Breast epithelium (tissue), 4 donors: ENCODE data around the gene CIPC. TPM values are rescaled to one million over a fixed set of nuclear protein-coding genes. Genes with fewer than 3 reads are reported as not detected.

Experiments used
- DNase-seq, 2 donors: peaks; one replicate each; pipeline ENCODE4 v3.0.0-alpha.2; 2019; ENCODE audit warnings: low spot score in 2 of 2
- H3K27ac ChIP-seq, 2 donors: fragments of 200-600 bp; sonication (generic) in 1 of 2; one replicate each; pipeline ENCODE4 v1.5.1; 2016 to 2019; ENCODE audit warnings: mild to moderate bottlenecking in 1 of 2
- H3K27me3 ChIP-seq, 2 donors: fragments of 200-600 bp; sonication (generic) in 1 of 2; one replicate each; pipeline versions ENCODE4 v1.5.1 to v1.6.0; 2017 to 2019; ENCODE audit warnings: control low read depth in 1 of 2, mild to moderate bottlenecking in 1 of 2
- H3K36me3 ChIP-seq: fragments of 200-600 bp; one replicate; pipeline ENCODE4 v1.5.1; 2019
- H3K4me1 ChIP-seq, 2 donors: fragments of 200-600 bp; sonication (generic); one replicate each; pipeline ENCODE4 v1.5.1; 2016 to 2019; ENCODE audit warnings: control low read depth in 1 of 2
- H3K4me3 ChIP-seq, 3 donors: fragments of 200-600 bp; sonication (generic); 1 replicate in 2 of 3; 2 replicates in 1 of 3; pipeline ENCODE4 v1.5.1; 2016 to 2019; ENCODE audit warnings: mild to moderate bottlenecking in 3 of 3, moderate library complexity in 2 of 3
- H3K9me3 ChIP-seq, 2 donors: fragments of 200-600 bp; sonication (generic) in 1 of 2; one replicate each; pipeline ENCODE4 v1.5.1; 2016 to 2019; ENCODE audit warnings: control low read depth in 1 of 2
- CTCF ChIP-seq, 3 donors: fragments of 450-650 bp; IDR thresholded peaks; one replicate each; pipeline ENCODE4 v1.5.1; 2016 to 2017; ENCODE audit warnings: antibody characterized with exemption in 3 of 3, mild to moderate bottlenecking in 3 of 3, moderate library complexity in 3 of 3
- POLR2A ChIP-seq: fragments of 450-650 bp; IDR thresholded peaks from one replicate; pipeline ENCODE4 v1.6.1; 2016; ENCODE audit warnings: antibody characterized with exemption, mild to moderate bottlenecking, moderate library complexity
- POLR2AphosphoS5 ChIP-seq, 3 donors: sonication (generic); formaldehyde crosslinking; IDR thresholded peaks; one replicate each; pipeline ENCODE4 v1.6.1; 2017; ENCODE audit warnings: antibody characterized with exemption in 3 of 3
- intact Hi-C: fragments of 100-400 bp; cut with DNase I; formaldehyde crosslinking; loops from one replicate; pipeline ENCODE4 v1.15.1; 2023; ENCODE audit warnings: low total_unique reads
- total RNA-seq, 3 donors: library from RNA; depleted of rRNA; stranded (reverse); fragments of >200 nt; gene quantifications; one replicate each; pipeline ENCODE4 v1.1.0, GENCODE V29; 2016

The CIPC gene
- total RNA-seq, 3 donors from 2014 or later, result 40.6 to 64.8 (median 50.7) TPM

- Histone ChIP-seq H3K4me1 (peaks cover 13 to 14% of the 10 kb centered on the region in 2 donors), H3K9me3 (no peaks in the 10 kb centered on the region), H3K27me3 (no peaks in the 10 kb centered on the region), H3K27ac (peak overlapping the region; percentile 54 to 88), H3K36me3 (no peaks in the 10 kb centered on the region), H3K4me3 (no peak overlapping the region)
- DNase-seq, result no peak
- no peak for TF ChIP-seq POLR2AphosphoS5 (IDR thresholded peaks at IDR 0.05)
- TF ChIP-seq POLR2A, result no peak
- TF ChIP-seq CTCF (IDR thresholded peaks at IDR 0.05), result no peak
- intact Hi-C loops, result no loop called here
Measured at GRCh38 chr14:77113644-77114043, 15.6 kb downstream of the CIPC start.

GRCh38 chr14:77114609-77115008 is 16.6 kb downstream of the CIPC start:
- Histone ChIP-seq H3K4me3 (no peak overlapping the region), H3K36me3 (no peaks in the 10 kb centered on the region), H3K4me1 (peaks cover 11% of the 10 kb centered on the region in 2 donors), H3K27ac (peak overlapping the region in 1 of 2 donors; percentile 88), H3K27me3 (no peaks in the 10 kb centered on the region), H3K9me3 (no peaks in the 10 kb centered on the region)
- TF ChIP-seq POLR2A (no peak), CTCF (IDR thresholded peaks at IDR 0.05) (no peak), POLR2AphosphoS5 (IDR thresholded peaks at IDR 0.05) (no peak)
- DNase-seq, result no peak
- intact Hi-C loops, result no loop called here

- peaks cover 5 to 11% of the 10 kb centered on the region in 2 donors for H3K4me1 ChIP-seq
- no peak overlapping the region for H3K27ac ChIP-seq
- H3K4me3 ChIP-seq, result no peak overlapping the region
- no peak for DNase-seq
- H3K9me3 ChIP-seq, result no peaks in the 10 kb centered on the region
- no peaks in the 10 kb centered on the region for H3K27me3 ChIP-seq
- TF ChIP-seq POLR2A (no peak), POLR2AphosphoS5 (IDR thresholded peaks at IDR 0.05) (no peak), CTCF (IDR thresholded peaks at IDR 0.05) (no peak)
- H3K36me3 ChIP-seq, result no peaks in the 10 kb centered on the region
- intact Hi-C loops, result no loop called here
Measured at GRCh38 chr14:77116172-77116817, 18.2 kb downstream of the CIPC start.

GRCh38 chr14:77119851-77120250 is 21.8 kb downstream of the CIPC start:
- intact Hi-C loops, result loop anchor here (2.0 kb wide), 1 partner anchor 51 kb away; no protein-coding TSS in a partner anchor
- no peaks in the 10 kb centered on the region for H3K36me3 ChIP-seq

More at GRCh38 chr14:77119851-77120250, 21.8 kb downstream of the CIPC start:
- Histone ChIP-seq H3K4me1 (peaks cover 5 to 11% of the 10 kb centered on the region in 2 donors), H3K9me3 (no peaks in the 10 kb centered on the region), H3K4me3 (no peak overlapping the region), H3K27ac (no peak overlapping the region), H3K27me3 (no peaks in the 10 kb centered on the region)
- TF ChIP-seq POLR2AphosphoS5 (IDR thresholded peaks at IDR 0.05) (no peak), CTCF (IDR thresholded peaks at IDR 0.05) (no peak), POLR2A (no peak)
- DNase-seq, result no peak
